Loucy (cell line): ENCODE measurements around the gene MARCHF9.

Experiments
- H2AFZ ChIP-seq: fragments of 200-600 bp; sonication (generic); 2 replicates; pipeline ENCODE4 v1.6.0; 2016; ENCODE audit warnings: antibody characterized with exemption, mild to moderate bottlenecking, low read length, moderate library complexity
- H3F3A ChIP-seq: fragments of 200-600 bp; 2 replicates; pipeline ENCODE4 v1.6.0; 2016; ENCODE audit warnings: antibody characterized with exemption, low read depth, mild to moderate bottlenecking
- H3K27me3 ChIP-seq: fragments of 200-600 bp; sonication (generic); 2 replicates; pipeline ENCODE4 v1.6.1; 2014; ENCODE audit warnings: low read length, mild to moderate bottlenecking; ENCODE audit not compliant: insufficient read depth, poor library complexity, severe bottlenecking
- H3K36me3 ChIP-seq: fragments of 200-600 bp; sonication (generic); 2 replicates; pipeline ENCODE4 v1.6.1; 2016; ENCODE audit warnings: low read length; ENCODE audit not compliant: insufficient read depth
- H3K4me1 ChIP-seq: fragments of 200-600 bp; sonication (generic); 2 replicates; pipeline ENCODE4 v1.5.1; 2014; ENCODE audit warnings: low read length, mild to moderate bottlenecking; ENCODE audit not compliant: insufficient read depth, poor library complexity, severe bottlenecking
- H3K4me2 ChIP-seq: fragments of 200-600 bp; sonication (generic); 2 replicates; pipeline ENCODE4 v1.6.0; 2014; ENCODE audit warnings: antibody characterized with exemption, low read length, low read depth, mild to moderate bottlenecking; ENCODE audit not compliant: poor library complexity, severe bottlenecking
- H3K4me3 ChIP-seq: fragments of 200-600 bp; sonication (generic); 2 replicates; pipeline ENCODE4 v1.5.1; 2014; ENCODE audit warnings: low read length, mild to moderate bottlenecking, mixed read lengths; ENCODE audit not compliant: poor library complexity, severe bottlenecking
- H3K79me2 ChIP-seq: fragments of 200-600 bp; sonication (generic); 2 replicates; pipeline ENCODE4 v1.6.1; 2014; ENCODE audit warnings: low read length; ENCODE audit not compliant: insufficient read depth
- H3K9ac ChIP-seq: fragments of 200-600 bp; sonication (generic); 2 replicates; pipeline ENCODE4 v1.6.0; 2014; ENCODE audit warnings: mild to moderate bottlenecking, low read depth, low read length, moderate library complexity; ENCODE audit not compliant: poor library complexity, severe bottlenecking
- H3K9me2 ChIP-seq: fragments of 200-600 bp; sonication (generic); replicated peaks from 2 replicates; pipeline ENCODE4 v1.6.1; 2016; ENCODE audit warnings: low read depth, low read length, mixed read lengths
- H3K9me3 ChIP-seq: fragments of 200-600 bp; sonication (generic); 2 replicates; pipeline ENCODE4 v1.6.1; 2014; ENCODE audit warnings: mild to moderate bottlenecking, antibody characterized with exemption, low read length, low read depth; ENCODE audit not compliant: insufficient read depth
- H4K20me1 ChIP-seq: fragments of 200-600 bp; sonication (generic); 2 replicates; pipeline ENCODE4 v1.6.0; 2014; ENCODE audit warnings: antibody characterized with exemption, low read length, mild to moderate bottlenecking; ENCODE audit not compliant: insufficient read depth, poor library complexity, severe bottlenecking
- EZH2phosphoT487 ChIP-seq: fragments of 200-600 bp; IDR thresholded peaks from 2 replicates; pipeline ENCODE4 v1.6.1; 2018; ENCODE audit warnings: antibody characterized with exemption, mild to moderate bottlenecking, moderate library complexity, borderline replicate concordance
- TF ChIP-seq, protein P1 (sequence below): fragments of 200-600 bp; sonication (generic); conservative IDR thresholded peaks from 2 replicates; pipeline ENCODE4 v1.5.1; 2014; ENCODE audit warnings: mild to moderate bottlenecking, antibody characterized with exemption, low read length

MARCHF9 gene

DNA sequence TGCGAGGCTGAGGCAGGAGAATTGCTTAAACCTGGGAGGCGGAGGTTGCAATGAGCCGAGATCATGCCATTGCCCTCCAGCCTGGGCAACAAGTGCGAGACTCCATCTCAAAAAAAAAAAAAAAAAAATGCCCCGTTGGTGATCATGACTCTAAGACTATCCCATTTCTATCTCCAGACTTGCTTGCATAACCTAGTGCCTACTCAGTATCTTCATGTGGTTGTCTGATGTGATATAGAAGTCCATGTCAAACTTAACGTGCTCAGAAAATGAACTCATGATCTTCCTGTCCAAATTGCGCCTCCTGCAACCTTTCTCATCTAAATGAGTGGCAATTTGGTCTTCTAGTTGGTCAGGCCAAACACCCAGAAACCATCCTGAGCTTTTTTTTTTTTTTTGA, 23.0 kb downstream of the MARCHF9 start:
- H3K4me3 ChIP-seq = no peak overlapping the region
- H3K4me1 ChIP-seq = peaks cover 18% of the 10 kb centered on the region
- no peaks in the 10 kb centered on the region for H3F3A ChIP-seq
- no peaks in the 10 kb centered on the region for H3K36me3 ChIP-seq
- no peak overlapping the region for H3K4me2 ChIP-seq
- no peaks in the 10 kb centered on the region for H3K27me3 ChIP-seq
- no peak overlapping the region for H2AFZ ChIP-seq
- H4K20me1 ChIP-seq = peaks cover 2% of the 10 kb centered on the region
- H3K9ac ChIP-seq = no peak overlapping the region
- peaks cover 9% of the 10 kb centered on the region for H3K79me2 ChIP-seq
- no peaks in the 10 kb centered on the region for H3K9me2 ChIP-seq
- no peak for TF ChIP-seq EZH2phosphoT487
- TF ChIP-seq, protein P1, sequence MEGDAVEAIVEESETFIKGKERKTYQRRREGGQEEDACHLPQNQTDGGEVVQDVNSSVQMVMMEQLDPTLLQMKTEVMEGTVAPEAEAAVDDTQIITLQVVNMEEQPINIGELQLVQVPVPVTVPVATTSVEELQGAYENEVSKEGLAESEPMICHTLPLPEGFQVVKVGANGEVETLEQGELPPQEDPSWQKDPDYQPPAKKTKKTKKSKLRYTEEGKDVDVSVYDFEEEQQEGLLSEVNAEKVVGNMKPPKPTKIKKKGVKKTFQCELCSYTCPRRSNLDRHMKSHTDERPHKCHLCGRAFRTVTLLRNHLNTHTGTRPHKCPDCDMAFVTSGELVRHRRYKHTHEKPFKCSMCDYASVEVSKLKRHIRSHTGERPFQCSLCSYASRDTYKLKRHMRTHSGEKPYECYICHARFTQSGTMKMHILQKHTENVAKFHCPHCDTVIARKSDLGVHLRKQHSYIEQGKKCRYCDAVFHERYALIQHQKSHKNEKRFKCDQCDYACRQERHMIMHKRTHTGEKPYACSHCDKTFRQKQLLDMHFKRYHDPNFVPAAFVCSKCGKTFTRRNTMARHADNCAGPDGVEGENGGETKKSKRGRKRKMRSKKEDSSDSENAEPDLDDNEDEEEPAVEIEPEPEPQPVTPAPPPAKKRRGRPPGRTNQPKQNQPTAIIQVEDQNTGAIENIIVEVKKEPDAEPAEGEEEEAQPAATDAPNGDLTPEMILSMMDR = no peak
- H3K9me3 ChIP-seq = no peaks in the 10 kb centered on the region

DNA sequence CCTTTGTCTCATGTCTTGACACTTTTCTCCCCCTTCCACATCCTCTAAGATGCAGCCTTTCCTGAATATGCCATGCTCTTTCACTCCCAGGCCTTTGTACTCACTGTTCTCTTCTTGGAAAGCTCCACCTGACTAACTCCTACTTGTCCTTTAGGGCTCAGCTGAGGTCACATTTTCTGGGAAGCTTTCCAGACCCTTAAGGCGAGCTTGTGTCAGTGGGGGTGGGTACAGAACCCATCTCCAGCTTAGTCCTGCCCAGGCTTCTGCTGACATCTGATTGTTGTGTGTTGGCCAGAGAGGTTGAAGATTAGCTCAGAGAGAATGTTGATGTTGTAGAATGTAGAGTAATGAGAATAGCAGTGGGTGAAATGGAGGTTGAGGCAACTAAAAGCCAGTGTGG, 24.8 kb downstream of the MARCHF9 start:
- H3K9me3 ChIP-seq = no peaks in the 10 kb centered on the region
- H3K4me2 ChIP-seq = no peak overlapping the region
- no peaks in the 10 kb centered on the region for H3K9me2 ChIP-seq
- H3K4me3 ChIP-seq = no peak overlapping the region
- H3K4me1 ChIP-seq = peaks cover 22% of the 10 kb centered on the region
- H3K36me3 ChIP-seq = no peaks in the 10 kb centered on the region
- H3F3A ChIP-seq = no peaks in the 10 kb centered on the region
- H3K27me3 ChIP-seq = no peaks in the 10 kb centered on the region
- peaks cover 19% of the 10 kb centered on the region for H3K79me2 ChIP-seq
- no peak overlapping the region for H2AFZ ChIP-seq
- TF ChIP-seq, protein P1 = no peak
- no peak for TF ChIP-seq EZH2phosphoT487
- H4K20me1 ChIP-seq = peaks cover 10% of the 10 kb centered on the region
- no peak overlapping the region for H3K9ac ChIP-seq

DNA sequence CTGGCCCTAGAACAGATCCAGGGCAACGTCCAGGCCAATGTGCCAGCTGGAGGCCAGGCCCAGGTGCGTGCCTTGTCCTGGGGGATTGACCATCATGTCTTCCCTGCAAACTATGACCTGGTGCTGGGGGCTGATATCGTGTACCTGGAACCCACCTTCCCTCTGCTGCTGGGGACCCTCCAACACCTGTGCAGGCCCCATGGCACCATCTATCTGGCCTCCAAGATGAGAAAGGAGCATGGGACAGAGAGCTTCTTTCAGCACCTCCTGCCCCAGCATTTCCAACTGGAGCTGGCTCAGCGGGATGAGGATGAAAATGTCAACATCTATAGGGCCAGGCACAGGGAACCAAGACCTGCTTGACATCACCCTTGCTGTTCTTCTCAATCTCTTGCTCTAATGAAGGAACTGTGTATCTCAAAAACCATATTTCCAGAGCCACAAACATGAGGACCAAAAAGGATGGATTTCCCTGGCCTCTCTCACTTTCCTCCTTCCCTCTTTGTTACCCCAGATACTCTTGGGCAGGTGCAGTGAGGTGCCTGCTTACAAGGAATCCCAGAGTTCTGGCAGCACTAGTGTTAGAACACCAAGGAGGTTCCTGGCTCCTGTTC, 25.5 kb downstream of the MARCHF9 start:
- Histone ChIP-seq H3K9ac (no peak overlapping the region), H3K36me3 (no peaks in the 10 kb centered on the region), H4K20me1 (peaks cover 10% of the 10 kb centered on the region), H3K27me3 (no peaks in the 10 kb centered on the region), H3K9me2 (no peaks in the 10 kb centered on the region), H3K4me3 (no peak overlapping the region), H3K4me1 (peaks cover 23% of the 10 kb centered on the region), H3K79me2 (peaks cover 23% of the 10 kb centered on the region), H3F3A (no peaks in the 10 kb centered on the region), H2AFZ (no peak overlapping the region), H3K4me2 (no peak overlapping the region), H3K9me3 (no peaks in the 10 kb centered on the region)
- no peak for TF ChIP-seq EZH2phosphoT487
- TF ChIP-seq, protein P1 = no peak
